HG03280 (cell line): ENCODE results near the gene SLC41A1.
"Not testable (repeated sequence)": the region's sequence is repeated elsewhere in the genome, so short reads cannot be mapped to it uniquely, and the experiment has no call there.

Source experiments
- ATAC-seq: cut with Tn5 transposase; IDR thresholded peaks from one replicate; pipeline ENCODE4 v1.9.1; 2021; ENCODE audit warnings: mild to moderate bottlenecking, moderate library complexity; ENCODE audit not compliant: unreplicated experiment

Gene SLC41A1

DNA sequence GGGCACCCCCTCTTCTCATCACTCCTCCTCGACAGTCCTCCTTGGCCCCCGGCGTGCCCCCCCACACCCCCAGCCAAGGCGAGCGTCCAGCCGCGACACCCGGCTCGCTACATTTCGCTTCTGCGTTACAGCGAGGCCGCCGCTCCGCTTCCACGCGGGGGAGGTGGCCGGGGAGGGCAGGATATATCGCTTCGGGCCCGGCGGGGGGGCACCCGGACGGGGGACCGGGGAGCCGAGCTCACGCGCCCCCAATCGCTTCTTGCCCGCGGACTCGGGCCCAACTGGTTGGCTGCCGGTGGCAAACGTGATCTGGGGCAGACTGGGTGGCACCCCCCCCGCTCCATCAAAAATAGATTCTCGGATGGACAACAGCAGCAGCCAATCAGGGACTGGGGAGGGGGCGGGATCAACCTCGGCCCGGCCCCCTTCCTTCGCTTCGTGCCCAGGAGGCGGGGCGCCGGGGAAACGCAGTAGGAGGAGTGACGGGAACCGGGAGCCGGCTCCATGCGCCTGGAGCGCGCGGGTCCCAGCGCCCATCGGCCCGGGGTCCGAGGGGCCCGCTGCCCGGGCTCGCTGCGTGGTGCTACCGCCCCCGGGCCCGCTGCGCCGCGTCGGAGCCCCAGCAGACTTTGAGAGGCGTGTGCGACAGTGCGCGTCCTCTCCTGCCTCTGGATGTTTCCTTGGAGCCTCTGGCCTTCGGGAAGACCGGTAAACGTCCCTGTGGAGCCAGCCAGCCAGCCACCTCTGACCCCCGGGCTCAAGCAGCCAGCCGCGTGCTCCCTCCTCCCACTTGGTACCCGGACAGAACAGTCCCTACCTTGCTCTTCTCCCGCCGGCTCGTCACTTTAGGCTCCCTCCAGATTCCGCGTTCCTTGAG, at the start of gene SLC41A1:
Gene SLC41A1 (minus strand): TSS at position 321 of the 877 bp plus-strand sequence. CDS start 2,757 bp downstream, outside the sequence.
- peak; percentile 85 for ATAC-seq

DNA sequence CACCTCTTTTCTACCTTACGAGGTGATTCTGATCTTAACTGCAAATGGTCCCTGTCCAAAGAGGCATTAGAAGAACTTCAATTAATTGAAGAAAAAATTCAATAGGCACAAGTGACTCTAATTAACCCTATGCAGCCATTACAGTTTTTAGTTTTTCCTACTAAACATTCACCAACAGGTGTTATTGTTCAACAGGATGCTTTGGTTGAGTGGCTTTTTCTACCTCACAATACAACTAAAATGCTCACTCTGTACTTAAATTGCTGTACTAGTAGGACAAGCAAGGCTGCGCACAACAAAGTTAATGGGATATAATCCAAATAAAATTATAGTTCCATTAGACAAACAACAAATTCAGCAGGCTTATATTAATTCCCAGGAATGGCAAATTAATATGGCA, 48.5 kb upstream of the SLC41A1 start:
- no peak for ATAC-seq

- no peak for ATAC-seq
These were observed 45.4 kb upstream of the SLC41A1 start for GRCh38 chr1:205858141-205858961.

- not testable (repeated sequence) for ATAC-seq
These were observed 44.5 kb upstream of the SLC41A1 start for GRCh38 chr1:205857501-205857900.

GRCh38 chr1:205856433-205856832, 43.4 kb upstream of the SLC41A1 start:
- no peak for ATAC-seq

- no peak for ATAC-seq
These were observed 40.0 kb upstream of the SLC41A1 start for GRCh38 chr1:205852969-205853368.

DNA sequence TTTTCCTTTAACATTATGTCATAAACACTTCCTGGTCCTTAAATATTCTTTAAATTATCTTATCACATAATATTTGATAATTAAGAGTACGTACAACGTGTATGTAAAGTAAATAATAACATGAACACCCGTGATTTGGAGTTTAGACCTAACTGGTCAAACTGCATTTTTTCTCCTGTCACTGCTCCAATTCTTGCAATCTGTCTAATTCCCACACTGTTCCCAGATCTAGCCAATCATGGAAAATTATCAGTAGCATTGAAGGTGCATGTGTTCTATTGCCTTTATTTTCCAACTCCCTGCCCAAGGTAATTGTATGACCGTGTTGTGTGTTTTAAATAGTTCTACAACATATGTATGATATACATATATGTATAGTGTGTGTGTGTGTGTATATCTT, 39.0 kb upstream of the SLC41A1 start:
- ATAC-seq, result no peak

GRCh38 chr1:205849619-205850355, 36.8 kb upstream of the SLC41A1 start, which contains the start of gene PM20D1:
Gene PM20D1 (minus strand): TSS chr1:205850132. CDS start chr1:205850072, 60 bp downstream.
- ATAC-seq, result peak; percentile 92

DNA sequence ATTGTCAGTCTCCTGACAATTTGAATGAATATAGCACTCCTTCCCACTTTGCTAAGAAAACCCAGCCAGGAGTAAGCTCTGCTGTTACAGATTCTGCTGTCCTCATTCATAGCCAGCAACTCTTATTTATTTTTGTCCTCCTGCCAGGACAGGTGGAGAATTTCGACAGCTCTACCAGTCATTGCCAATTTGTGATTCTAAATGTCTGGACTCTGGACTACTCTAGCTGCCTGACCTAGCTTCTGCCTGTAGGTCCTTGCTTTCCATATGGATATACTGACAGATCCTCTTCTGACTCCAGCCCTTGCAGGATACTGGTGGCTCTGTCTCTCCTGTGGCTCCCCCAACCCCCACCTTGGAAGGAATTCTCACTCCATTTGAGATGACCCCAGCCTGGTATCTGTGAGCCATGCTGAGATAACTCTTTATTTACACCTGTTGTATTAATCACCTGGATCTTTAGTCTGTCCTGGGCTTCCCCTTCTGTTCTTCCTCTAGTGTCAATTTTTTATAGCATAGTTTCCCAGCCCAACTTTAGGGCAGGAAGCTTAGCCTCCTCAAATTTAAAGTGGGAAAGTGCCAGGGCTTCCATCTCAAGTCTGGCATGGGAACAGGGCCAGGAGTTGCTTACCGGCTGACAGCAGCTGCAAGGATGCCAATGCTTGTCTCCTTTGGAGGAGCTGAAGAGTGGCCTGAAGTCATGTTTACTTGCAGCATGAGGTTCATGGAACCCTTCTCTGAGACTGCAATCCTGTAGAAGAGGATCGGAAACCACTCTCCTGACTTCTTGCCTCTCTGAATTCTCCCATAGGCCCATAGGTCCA, 30.2 kb upstream of the SLC41A1 start:
- no peak for ATAC-seq

DNA sequence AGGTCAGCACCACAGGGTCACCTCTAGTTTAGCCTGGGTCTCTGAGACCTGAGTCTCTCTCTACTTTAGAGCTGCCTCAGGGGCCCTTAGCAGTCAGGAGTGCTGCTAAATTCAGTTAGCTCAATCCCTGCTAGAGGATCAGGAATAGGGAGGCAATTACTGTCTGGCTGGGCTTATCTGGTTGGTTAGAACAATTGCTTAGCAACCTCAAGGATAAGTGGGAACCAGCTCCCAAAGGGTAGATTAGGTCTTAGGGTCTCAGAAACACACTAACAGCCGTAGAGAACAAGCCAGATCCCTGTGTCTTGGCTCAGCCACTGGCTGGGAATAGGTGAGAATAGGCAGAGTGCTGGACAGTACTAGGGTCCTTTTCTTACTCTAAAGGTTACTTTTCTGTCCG, 29.2 kb upstream of the SLC41A1 start:
- ATAC-seq, result no peak

- ATAC-seq, result no peak
These were observed 27.3 kb upstream of the SLC41A1 start for GRCh38 chr1:205840146-205840923.

GRCh38 chr1:205837382-205837970, 24.5 kb upstream of the SLC41A1 start:
- ATAC-seq, result no peak

DNA sequence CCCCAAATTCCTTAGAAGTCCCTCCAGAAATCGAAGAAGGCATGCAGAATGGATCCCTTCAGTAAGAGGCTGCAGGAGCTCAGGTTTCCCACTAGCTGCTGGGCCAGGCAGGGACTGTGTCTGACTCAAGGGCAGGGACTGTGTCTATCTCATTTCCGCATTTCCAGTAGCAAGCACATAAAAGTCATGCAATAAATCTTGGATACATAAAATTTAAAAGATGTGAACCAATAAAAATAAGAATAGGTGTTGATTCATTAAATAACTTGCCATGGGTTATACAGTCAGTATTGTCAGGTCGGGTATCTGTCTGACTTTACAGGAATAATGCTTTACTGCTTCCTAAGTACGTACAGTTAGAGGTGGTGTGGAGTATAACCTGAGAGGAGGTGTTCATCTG, 21.8 kb upstream of the SLC41A1 start:
- ATAC-seq, result no peak

- ATAC-seq, result no peak
These were observed 19.3 kb upstream of the SLC41A1 start for GRCh38 chr1:205832326-205832751.

DNA sequence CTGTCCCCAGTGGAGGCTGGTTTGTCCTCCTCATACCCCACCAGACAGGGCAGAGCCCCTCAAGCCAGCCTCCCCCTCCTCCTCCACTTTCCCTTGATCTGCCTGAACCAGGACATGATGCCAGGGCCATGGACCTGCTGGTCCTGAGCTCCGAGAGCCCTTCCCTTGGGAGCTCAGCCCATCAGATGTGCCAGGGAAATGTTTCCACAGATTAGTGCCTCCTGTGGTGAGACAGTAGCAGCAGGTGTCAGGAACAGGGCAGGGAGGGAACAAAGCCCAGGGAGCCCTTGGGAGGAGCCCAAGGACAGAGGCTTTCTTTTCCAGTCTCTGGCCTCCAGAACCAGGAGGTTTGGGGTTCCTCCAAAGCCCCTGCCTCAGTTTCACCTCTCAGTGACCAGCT, 14.6 kb upstream of the SLC41A1 start:
- no peak for ATAC-seq

DNA sequence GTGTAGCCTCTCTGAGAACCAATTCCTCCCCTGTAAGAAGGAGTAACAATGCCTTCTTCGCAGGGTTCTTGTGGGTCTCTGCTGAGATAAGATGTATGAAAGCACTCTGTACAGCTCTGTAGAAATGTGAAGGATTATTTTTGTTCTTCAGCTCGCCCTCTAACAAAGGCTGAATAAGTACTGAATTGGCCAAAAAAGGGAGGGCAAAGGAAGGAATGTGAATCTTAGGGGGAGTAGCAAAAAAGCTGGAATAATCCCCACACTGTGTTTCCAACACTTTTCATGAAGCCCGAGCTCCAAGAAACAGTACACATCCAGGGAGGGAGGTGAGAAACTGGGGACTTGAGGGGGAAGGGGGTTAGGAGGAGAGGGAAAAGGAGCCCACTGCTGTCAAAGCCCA, 14.0 kb upstream of the SLC41A1 start:
- ATAC-seq, result no peak

DNA sequence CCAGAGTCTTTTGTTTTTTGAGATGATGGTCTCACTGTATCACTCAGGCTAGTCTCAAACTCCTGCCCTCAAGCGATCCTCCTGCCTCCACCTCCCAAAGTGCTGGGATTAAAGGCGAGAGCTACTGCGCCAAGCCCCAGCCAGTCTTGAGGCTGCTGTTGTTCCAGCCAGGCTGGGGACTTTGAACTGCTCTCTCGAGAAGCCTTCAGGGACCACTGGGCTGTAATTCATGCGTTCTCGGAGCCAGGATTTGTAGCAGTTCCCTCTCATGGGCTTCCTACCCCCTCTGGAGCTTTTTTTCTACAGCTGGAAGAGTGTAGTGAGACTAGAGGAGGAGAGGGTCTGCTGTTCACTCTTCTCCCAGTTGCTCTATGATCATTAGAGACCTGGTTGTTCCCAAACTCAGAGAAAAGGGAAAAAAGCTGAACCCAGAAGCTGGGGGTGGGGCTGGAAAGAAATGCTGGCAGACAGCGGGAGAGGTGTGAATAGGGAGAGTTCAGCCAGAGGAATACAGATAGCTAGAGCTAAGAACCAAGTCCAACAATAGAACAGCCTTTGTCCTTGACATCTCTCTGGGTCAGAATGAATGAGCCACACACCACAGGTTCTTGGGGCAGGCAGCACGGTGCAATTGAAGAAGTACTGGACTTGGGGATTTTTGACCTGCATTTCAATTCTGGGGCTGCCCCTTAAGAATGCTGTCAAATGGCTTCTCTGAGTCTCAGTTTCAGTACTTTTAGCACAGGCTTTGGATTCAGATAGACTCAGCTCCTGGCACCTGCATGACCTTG, 13.2 kb upstream of the SLC41A1 start:
- no peak for ATAC-seq

- ATAC-seq, result no peak
These were observed 11.2 kb upstream of the SLC41A1 start for GRCh38 chr1:205824180-205824579.
